LNCaP clone FGC (cell line): ENCODE data around the gene ARL4A.

ENCODE experiments used
- DNase-seq: peaks from one replicate; pipeline ENCODE4 v3.0.0-alpha.2; 2011; ENCODE audit warnings: low read depth
- H3K4me3 ChIP-seq: 2 replicates; pipeline ENCODE4 v1.5.1; 2011; ENCODE audit warnings: mild to moderate bottlenecking, low read depth, low read length, control low read depth
- TF ChIP-seq, protein P1 (sequence below): IDR thresholded peaks from 2 replicates; pipeline ENCODE4 v1.5.1; 2012; ENCODE audit warnings: mild to moderate bottlenecking; ENCODE audit not compliant: control insufficient read depth, insufficient read depth; ENCODE audit errors: extremely low read depth

ARL4A gene

DNA sequence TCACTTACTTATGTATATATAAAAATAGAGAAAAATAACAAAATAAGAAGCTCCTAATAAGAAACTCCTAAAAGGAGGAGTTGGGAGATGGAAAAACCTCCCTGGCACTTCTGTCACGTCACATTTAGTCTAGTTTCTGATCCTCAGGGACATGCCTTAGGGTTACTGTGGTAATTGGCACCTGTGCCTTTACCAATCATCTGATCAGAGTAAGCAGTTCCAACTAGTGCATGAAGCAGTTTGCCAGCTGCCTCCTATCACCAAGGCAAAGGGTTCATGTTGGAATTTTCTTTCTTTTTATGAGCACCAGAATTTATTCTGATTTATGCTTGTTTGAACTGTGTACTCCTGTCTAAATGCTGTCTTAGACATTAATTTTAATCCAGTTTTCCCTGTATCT lies 49.9 kb downstream of the ARL4A start:
- no peak overlapping the region for H3K4me3 ChIP-seq
- TF ChIP-seq, protein P1, sequence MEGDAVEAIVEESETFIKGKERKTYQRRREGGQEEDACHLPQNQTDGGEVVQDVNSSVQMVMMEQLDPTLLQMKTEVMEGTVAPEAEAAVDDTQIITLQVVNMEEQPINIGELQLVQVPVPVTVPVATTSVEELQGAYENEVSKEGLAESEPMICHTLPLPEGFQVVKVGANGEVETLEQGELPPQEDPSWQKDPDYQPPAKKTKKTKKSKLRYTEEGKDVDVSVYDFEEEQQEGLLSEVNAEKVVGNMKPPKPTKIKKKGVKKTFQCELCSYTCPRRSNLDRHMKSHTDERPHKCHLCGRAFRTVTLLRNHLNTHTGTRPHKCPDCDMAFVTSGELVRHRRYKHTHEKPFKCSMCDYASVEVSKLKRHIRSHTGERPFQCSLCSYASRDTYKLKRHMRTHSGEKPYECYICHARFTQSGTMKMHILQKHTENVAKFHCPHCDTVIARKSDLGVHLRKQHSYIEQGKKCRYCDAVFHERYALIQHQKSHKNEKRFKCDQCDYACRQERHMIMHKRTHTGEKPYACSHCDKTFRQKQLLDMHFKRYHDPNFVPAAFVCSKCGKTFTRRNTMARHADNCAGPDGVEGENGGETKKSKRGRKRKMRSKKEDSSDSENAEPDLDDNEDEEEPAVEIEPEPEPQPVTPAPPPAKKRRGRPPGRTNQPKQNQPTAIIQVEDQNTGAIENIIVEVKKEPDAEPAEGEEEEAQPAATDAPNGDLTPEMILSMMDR = no peak
- DNase-seq = no peak

DNA sequence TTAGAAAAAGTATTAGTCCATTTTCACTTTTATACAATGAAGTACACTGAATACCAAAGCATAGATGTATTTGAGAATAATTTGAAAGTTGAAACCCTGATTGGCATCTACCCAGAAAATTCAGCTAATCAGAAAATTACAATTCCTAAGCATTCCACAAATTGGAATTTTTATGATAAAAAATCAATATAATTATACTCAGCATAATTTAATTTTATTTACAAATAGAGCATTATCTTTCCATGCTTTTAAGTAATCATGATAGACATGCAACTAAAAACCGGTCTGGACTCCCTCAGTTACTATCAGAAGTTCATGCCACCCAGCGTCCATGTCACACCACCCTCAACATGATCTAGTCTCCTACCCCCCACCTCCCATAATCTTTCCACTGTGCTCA lies 50.4 kb downstream of the ARL4A start:
- no peak overlapping the region for H3K4me3 ChIP-seq
- TF ChIP-seq, protein P1 = no peak
- no peak for DNase-seq

DNA sequence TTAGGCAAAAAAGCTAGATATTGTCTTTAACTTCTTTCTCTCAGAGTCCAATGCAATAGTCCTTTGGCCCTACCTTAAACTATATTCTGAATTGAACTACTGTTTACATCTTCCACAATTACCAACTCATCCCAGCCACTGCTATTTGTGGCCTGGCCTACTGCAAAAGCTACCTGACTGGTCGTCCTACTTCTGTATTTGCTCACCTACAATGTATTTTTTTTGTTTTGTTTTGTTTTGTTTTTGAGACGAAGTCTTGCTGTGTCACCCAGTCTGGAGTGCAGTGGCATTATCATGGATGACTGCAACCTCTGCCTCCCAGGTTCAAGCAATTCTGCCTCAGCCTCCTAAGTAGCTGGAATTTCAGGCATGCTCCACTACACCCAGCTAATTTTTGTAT lies 51.2 kb downstream of the ARL4A start:
- no peak overlapping the region for H3K4me3 ChIP-seq
- peak; percentile 22 for DNase-seq
- TF ChIP-seq, protein P1 = no peak
